ENCODE results near the gene SOX11. TPM values are rescaled to one million over a fixed set of nuclear protein-coding genes. Genes with fewer than 3 reads are reported as not detected.

SOX11 gene
- polyA plus RNA-seq, 1 donor from 2014 or later = 146 TPM

DNA sequence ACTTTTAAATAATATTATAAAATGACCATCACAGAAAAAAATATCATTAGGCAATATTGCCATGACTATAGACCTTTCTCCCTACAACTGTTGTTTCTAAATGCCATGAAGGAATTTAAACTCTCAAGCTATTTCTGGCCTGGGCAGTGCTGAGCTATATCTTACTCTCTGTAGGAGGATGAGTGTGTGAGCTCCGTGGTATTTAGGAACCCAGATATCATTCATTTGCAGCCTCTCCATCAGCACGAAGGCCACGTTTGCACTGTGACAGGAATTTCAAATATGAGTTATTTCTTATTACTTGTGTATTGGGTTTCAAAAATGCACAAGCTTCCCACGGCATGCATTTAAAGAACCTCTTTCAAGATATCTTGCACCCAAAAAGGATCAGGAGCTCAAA, 35.0 kb upstream of the SOX11 start:
- H3K9ac ChIP-seq (ENCODE audit: low read length) = no peak overlapping the region
- no peaks in the 10 kb centered on the region for H3K36me3 ChIP-seq (ENCODE audit: insufficient read depth, low read length)
- no peaks in the 10 kb centered on the region for H3F3A ChIP-seq (ENCODE audit: insufficient read depth, low read length, poor library complexity, severe bottlenecking)
- H3K27ac ChIP-seq (ENCODE audit: low read length) = no peak overlapping the region
- no peaks in the 10 kb centered on the region for H3K9me2 ChIP-seq (ENCODE audit: insufficient read depth, low read length)
- no peaks in the 10 kb centered on the region for H4K20me1 ChIP-seq (ENCODE audit: insufficient read depth)
- H3K4me3 ChIP-seq (ENCODE audit: low read length) = no peak overlapping the region
- no peaks in the 10 kb centered on the region for H3K27me3 ChIP-seq (ENCODE audit: insufficient read depth, low read depth, low read length)
- H3K79me2 ChIP-seq (replicated peaks; ENCODE audit: insufficient read depth, low read length) = no peaks in the 10 kb centered on the region
- H2AFZ ChIP-seq (ENCODE audit: low read depth, low read length) = no peak overlapping the region
- H3K9me3 ChIP-seq (ENCODE audit: low read length) = no peaks in the 10 kb centered on the region
- TF ChIP-seq RAD21 (conservative IDR thresholded peaks at IDR 0.05) (no peak), SMC3 (conservative IDR thresholded peaks at IDR 0.05; ENCODE audit: poor library complexity) (no peak), MXI1 (conservative IDR thresholded peaks at IDR 0.05; ENCODE audit: poor library complexity, severe bottlenecking) (no peak), TAF1 (IDR thresholded peaks at IDR 0.05; ENCODE audit: low read depth) (no peak), EZH2 (IDR thresholded peaks at IDR 0.05; ENCODE audit: borderline replicate concordance, insufficient read depth, low read length, poor library complexity, severe bottlenecking) (no peak), EP300 (conservative IDR thresholded peaks at IDR 0.05; ENCODE audit: poor library complexity, severe bottlenecking) (no peak), POLR2AphosphoS5 (IDR thresholded peaks at IDR 0.05) (no peak)
- TF ChIP-seq, protein P1, sequence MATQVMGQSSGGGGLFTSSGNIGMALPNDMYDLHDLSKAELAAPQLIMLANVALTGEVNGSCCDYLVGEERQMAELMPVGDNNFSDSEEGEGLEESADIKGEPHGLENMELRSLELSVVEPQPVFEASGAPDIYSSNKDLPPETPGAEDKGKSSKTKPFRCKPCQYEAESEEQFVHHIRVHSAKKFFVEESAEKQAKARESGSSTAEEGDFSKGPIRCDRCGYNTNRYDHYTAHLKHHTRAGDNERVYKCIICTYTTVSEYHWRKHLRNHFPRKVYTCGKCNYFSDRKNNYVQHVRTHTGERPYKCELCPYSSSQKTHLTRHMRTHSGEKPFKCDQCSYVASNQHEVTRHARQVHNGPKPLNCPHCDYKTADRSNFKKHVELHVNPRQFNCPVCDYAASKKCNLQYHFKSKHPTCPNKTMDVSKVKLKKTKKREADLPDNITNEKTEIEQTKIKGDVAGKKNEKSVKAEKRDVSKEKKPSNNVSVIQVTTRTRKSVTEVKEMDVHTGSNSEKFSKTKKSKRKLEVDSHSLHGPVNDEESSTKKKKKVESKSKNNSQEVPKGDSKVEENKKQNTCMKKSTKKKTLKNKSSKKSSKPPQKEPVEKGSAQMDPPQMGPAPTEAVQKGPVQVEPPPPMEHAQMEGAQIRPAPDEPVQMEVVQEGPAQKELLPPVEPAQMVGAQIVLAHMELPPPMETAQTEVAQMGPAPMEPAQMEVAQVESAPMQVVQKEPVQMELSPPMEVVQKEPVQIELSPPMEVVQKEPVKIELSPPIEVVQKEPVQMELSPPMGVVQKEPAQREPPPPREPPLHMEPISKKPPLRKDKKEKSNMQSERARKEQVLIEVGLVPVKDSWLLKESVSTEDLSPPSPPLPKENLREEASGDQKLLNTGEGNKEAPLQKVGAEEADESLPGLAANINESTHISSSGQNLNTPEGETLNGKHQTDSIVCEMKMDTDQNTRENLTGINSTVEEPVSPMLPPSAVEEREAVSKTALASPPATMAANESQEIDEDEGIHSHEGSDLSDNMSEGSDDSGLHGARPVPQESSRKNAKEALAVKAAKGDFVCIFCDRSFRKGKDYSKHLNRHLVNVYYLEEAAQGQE (IDR thresholded peaks at IDR 0.05; ENCODE audit: borderline replicate concordance) = no peak
- TF ChIP-seq, protein P2, sequence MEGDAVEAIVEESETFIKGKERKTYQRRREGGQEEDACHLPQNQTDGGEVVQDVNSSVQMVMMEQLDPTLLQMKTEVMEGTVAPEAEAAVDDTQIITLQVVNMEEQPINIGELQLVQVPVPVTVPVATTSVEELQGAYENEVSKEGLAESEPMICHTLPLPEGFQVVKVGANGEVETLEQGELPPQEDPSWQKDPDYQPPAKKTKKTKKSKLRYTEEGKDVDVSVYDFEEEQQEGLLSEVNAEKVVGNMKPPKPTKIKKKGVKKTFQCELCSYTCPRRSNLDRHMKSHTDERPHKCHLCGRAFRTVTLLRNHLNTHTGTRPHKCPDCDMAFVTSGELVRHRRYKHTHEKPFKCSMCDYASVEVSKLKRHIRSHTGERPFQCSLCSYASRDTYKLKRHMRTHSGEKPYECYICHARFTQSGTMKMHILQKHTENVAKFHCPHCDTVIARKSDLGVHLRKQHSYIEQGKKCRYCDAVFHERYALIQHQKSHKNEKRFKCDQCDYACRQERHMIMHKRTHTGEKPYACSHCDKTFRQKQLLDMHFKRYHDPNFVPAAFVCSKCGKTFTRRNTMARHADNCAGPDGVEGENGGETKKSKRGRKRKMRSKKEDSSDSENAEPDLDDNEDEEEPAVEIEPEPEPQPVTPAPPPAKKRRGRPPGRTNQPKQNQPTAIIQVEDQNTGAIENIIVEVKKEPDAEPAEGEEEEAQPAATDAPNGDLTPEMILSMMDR (IDR thresholded peaks at IDR 0.05; ENCODE audit: poor library complexity, severe bottlenecking) = no peak
- H3K4me2 ChIP-seq (ENCODE audit: low read length) = no peak overlapping the region

DNA sequence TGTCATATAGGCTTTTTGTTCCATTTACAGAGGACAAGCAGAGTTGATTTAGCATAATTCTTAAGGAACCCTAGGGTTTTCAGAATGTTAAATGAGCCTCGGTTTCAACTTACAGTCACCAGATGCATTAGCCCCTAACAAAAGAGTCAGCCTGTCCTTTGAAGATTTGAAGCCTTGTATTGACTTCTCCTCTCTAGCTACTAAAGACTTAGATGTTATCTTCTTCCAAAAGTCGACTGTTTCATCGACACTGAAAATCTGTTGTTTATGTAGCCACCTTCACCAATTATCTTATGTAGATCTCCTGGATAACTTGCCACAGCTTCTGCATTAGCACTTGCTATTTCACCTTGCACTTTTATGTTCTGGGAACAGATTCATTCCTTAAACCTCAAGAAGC, 31.6 kb upstream of the SOX11 start:
- Histone ChIP-seq H3K27me3 (ENCODE audit: insufficient read depth, low read depth, low read length) (no peaks in the 10 kb centered on the region), H3K4me2 (ENCODE audit: low read length) (no peak overlapping the region), H3K9ac (ENCODE audit: low read length) (no peak overlapping the region), H3K9me2 (ENCODE audit: insufficient read depth, low read length) (no peaks in the 10 kb centered on the region), H3K9me3 (ENCODE audit: low read length) (no peaks in the 10 kb centered on the region), H4K20me1 (ENCODE audit: insufficient read depth) (no peaks in the 10 kb centered on the region), H3F3A (ENCODE audit: insufficient read depth, low read length, poor library complexity, severe bottlenecking) (no peaks in the 10 kb centered on the region), H3K36me3 (ENCODE audit: insufficient read depth, low read length) (no peaks in the 10 kb centered on the region), H3K4me3 (ENCODE audit: low read length) (no peak overlapping the region), H3K27ac (ENCODE audit: low read length) (no peak overlapping the region), H3K79me2 (replicated peaks; ENCODE audit: insufficient read depth, low read length) (no peaks in the 10 kb centered on the region), H2AFZ (ENCODE audit: low read depth, low read length) (no peak overlapping the region)
- no peak for TF ChIP-seq SMC3 (conservative IDR thresholded peaks at IDR 0.05; ENCODE audit: poor library complexity)
- TF ChIP-seq EZH2 (IDR thresholded peaks at IDR 0.05; ENCODE audit: borderline replicate concordance, insufficient read depth, low read length, poor library complexity, severe bottlenecking) = no peak
- no peak for TF ChIP-seq MXI1 (conservative IDR thresholded peaks at IDR 0.05; ENCODE audit: poor library complexity, severe bottlenecking)
